Measurements from ENCODE around the gene BCAR1. TPM values are rescaled to one million over a fixed set of nuclear protein-coding genes. Genes with fewer than 3 reads are reported as not detected.
A peak's percentile ranks its signal among the peaks of the same experiment; 100 is the strongest.
"Not testable (repeated sequence)": the region's sequence is repeated elsewhere in the genome, so short reads cannot be mapped to it uniquely, and the experiment has no call there.

Gene BCAR1
- total RNA-seq, 2 experiments from 2014 or later = not detected

GRCh38 chr16:75226550-75227360, 24.7 kb downstream of the BCAR1 start:
- H3K4me1 Mint-ChIP-seq = no peaks in the 10 kb centered on the region
- H3K27ac Mint-ChIP-seq = no peak overlapping the region
- no peak for DNase-seq
- H3K9me3 Mint-ChIP-seq = no peaks in the 10 kb centered on the region
- ChIA-PET POLR2A (no interaction called here), CTCF (no interaction called here)
- no peaks in the 10 kb centered on the region for H3K27me3 Mint-ChIP-seq
- no peak overlapping the region for H3K4me3 Mint-ChIP-seq
- H3K36me3 Mint-ChIP-seq (ENCODE audit: low read depth) = no peaks in the 10 kb centered on the region

GRCh38 chr16:75225678-75226515, 25.5 kb downstream of the BCAR1 start:
- H3K36me3 Mint-ChIP-seq (ENCODE audit: low read depth) = no peaks in the 10 kb centered on the region
- H3K27me3 Mint-ChIP-seq = no peaks in the 10 kb centered on the region
- H3K4me3 Mint-ChIP-seq = no peak overlapping the region
- no peaks in the 10 kb centered on the region for H3K4me1 Mint-ChIP-seq
- POLR2A ChIA-PET = no interaction called here
- CTCF ChIA-PET = interaction anchor here (0.7 kb wide), 1 partner anchor 27 kb away, joined by 4 read pairs; no protein-coding TSS in a partner anchor
- H3K27ac Mint-ChIP-seq = no peak overlapping the region
- no peak for DNase-seq
- H3K9me3 Mint-ChIP-seq = no peaks in the 10 kb centered on the region

- CTCF ChIA-PET = interaction anchor here (0.7 kb wide), 1 partner anchor 26 kb away, joined by 4 read pairs; no protein-coding TSS in a partner anchor
- no peaks in the 10 kb centered on the region for H3K36me3 Mint-ChIP-seq (ENCODE audit: low read depth)
- H3K27ac Mint-ChIP-seq = no peak overlapping the region
- POLR2A ChIA-PET = no interaction called here
- H3K4me3 Mint-ChIP-seq = no peak overlapping the region
- DNase-seq = no peak
- peaks cover 3% of the 10 kb centered on the region for H3K4me1 Mint-ChIP-seq
- H3K9me3 Mint-ChIP-seq = no peaks in the 10 kb centered on the region
- no peaks in the 10 kb centered on the region for H3K27me3 Mint-ChIP-seq
These were observed 26.3 kb downstream of the BCAR1 start for GRCh38 chr16:75225092-75225491.

- Mint-ChIP-seq H3K36me3 (ENCODE audit: low read depth) (no peaks in the 10 kb centered on the region), H3K4me1 (peaks cover 7% of the 10 kb centered on the region), H3K27me3 (no peaks in the 10 kb centered on the region), H3K9me3 (no peaks in the 10 kb centered on the region), H3K4me3 (no peak overlapping the region), H3K27ac (no peak overlapping the region)
- POLR2A ChIA-PET = no interaction called here
- CTCF ChIA-PET = no interaction called here
- no peak for DNase-seq
These were observed 26.9 kb downstream of the BCAR1 start for GRCh38 chr16:75224306-75225082.

- H3K27me3 Mint-ChIP-seq; H3K27ac Mint-ChIP-seq; H3K36me3 Mint-ChIP-seq (ENCODE audit: low read depth); CTCF ChIA-PET; H3K9me3 Mint-ChIP-seq; DNase-seq; POLR2A ChIA-PET; H3K4me3 Mint-ChIP-seq: not testable (repeated sequence)
- H3K4me1 Mint-ChIP-seq = peaks cover 12% of the 10 kb centered on the region
These were observed 28.3 kb downstream of the BCAR1 start for GRCh38 chr16:75223129-75223528.

- POLR2A ChIA-PET = no interaction called here
- H3K4me1 Mint-ChIP-seq = peaks cover 12% of the 10 kb centered on the region
- CTCF ChIA-PET = no interaction called here
- H3K36me3 Mint-ChIP-seq (ENCODE audit: low read depth) = no peaks in the 10 kb centered on the region
- H3K4me3 Mint-ChIP-seq = no peak overlapping the region
- H3K27me3 Mint-ChIP-seq = no peaks in the 10 kb centered on the region
- H3K27ac Mint-ChIP-seq = no peak overlapping the region
- no peak for DNase-seq
- H3K9me3 Mint-ChIP-seq = no peaks in the 10 kb centered on the region
These were observed 29.1 kb downstream of the BCAR1 start for GRCh38 chr16:75222271-75222783.

GRCh38 chr16:75219838-75220237, 31.6 kb downstream of the BCAR1 start:
- Mint-ChIP-seq H3K4me3 (peak overlapping the region; percentile 63), H3K36me3 (ENCODE audit: low read depth) (no peaks in the 10 kb centered on the region), H3K4me1 (peaks cover 12% of the 10 kb centered on the region), H3K27ac (peak overlapping the region; percentile 44), H3K9me3 (no peaks in the 10 kb centered on the region), H3K27me3 (no peaks in the 10 kb centered on the region)
- DNase-seq = peak; percentile 30
- CTCF ChIA-PET = interaction anchor here (1.2 to 2.2 kb wide), 2 partner anchors 14 to 20 kb away, joined by 6 to 12 read pairs; no protein-coding TSS in a partner anchor
- POLR2A ChIA-PET = interaction anchor here (0.6 to 1.2 kb wide), 2 partner anchors 154 to 244 kb away, joined by 3 read pairs; no protein-coding TSS in a partner anchor

GRCh38 chr16:75219088-75219487, 32.3 kb downstream of the BCAR1 start:
- ChIA-PET POLR2A (interaction anchor here (0.6 kb wide), 1 partner anchor 244 kb away, joined by 3 read pairs; no protein-coding TSS in a partner anchor), CTCF (interaction anchor here (2.2 kb wide), 1 partner anchor 20 kb away, joined by 12 read pairs; no protein-coding TSS in a partner anchor)
- no peaks in the 10 kb centered on the region for H3K27me3 Mint-ChIP-seq
- H3K27ac Mint-ChIP-seq = no peak overlapping the region
- no peaks in the 10 kb centered on the region for H3K9me3 Mint-ChIP-seq
- H3K36me3 Mint-ChIP-seq (ENCODE audit: low read depth) = no peaks in the 10 kb centered on the region
- no peak for DNase-seq
- H3K4me1 Mint-ChIP-seq = peaks cover 12% of the 10 kb centered on the region
- H3K4me3 Mint-ChIP-seq = no peak overlapping the region

- no peak for DNase-seq
- Mint-ChIP-seq H3K36me3 (ENCODE audit: low read depth) (no peaks in the 10 kb centered on the region), H3K27ac (peak within 1 kb of the TSS; percentile 44), H3K4me3 (peak within 1 kb of the TSS; percentile 63), H3K27me3 (no peaks in the 10 kb centered on the region), H3K4me1 (peaks cover 12% of the 10 kb centered on the region), H3K9me3 (no peaks in the 10 kb centered on the region)
- POLR2A ChIA-PET = no interaction called here
- CTCF ChIA-PET = interaction anchor here (3.0 kb wide), 1 partner anchor 19 kb away, joined by 13 read pairs; no protein-coding TSS in a partner anchor
These were observed 33.0 kb downstream of the BCAR1 start, which contains the start of gene CTRB1 for GRCh38 chr16:75218256-75219076. Gene CTRB1, plus strand, starts transcription at chr16:75218988. Its CDS starts 20 bp downstream, at chr16:75219008.

- ChIA-PET CTCF (interaction anchor here (3.0 kb wide), 1 partner anchor 18 kb away, joined by 13 read pairs; no protein-coding TSS in a partner anchor), POLR2A (no interaction called here)
These were observed 34.0 kb downstream of the BCAR1 start for GRCh38 chr16:75217389-75217851.

GRCh38 chr16:75216576-75216975, 34.8 kb downstream of the BCAR1 start:
- H3K27me3 Mint-ChIP-seq = no peaks in the 10 kb centered on the region
- POLR2A ChIA-PET = no interaction called here
- DNase-seq = no peak
- H3K4me3 Mint-ChIP-seq = no peak overlapping the region
- H3K27ac Mint-ChIP-seq = no peak overlapping the region
- H3K9me3 Mint-ChIP-seq = no peaks in the 10 kb centered on the region
- H3K4me1 Mint-ChIP-seq = peaks cover 12% of the 10 kb centered on the region
- CTCF ChIA-PET = interaction anchor here (0.6 to 3.0 kb wide), 2 partner anchors 17 to 869 kb away, joined by 6 to 13 read pairs; no protein-coding TSS in a partner anchor
- no peaks in the 10 kb centered on the region for H3K36me3 Mint-ChIP-seq (ENCODE audit: low read depth)

More at GRCh38 chr16:75217389-75217851, 34.0 kb downstream of the BCAR1 start:
- Mint-ChIP-seq H3K9me3 (no peaks in the 10 kb centered on the region), H3K4me3 (no peak overlapping the region), H3K36me3 (ENCODE audit: low read depth) (no peaks in the 10 kb centered on the region), H3K27me3 (no peaks in the 10 kb centered on the region), H3K4me1 (peaks cover 12% of the 10 kb centered on the region), H3K27ac (no peak overlapping the region)
- DNase-seq = no peak
